Liver (tissue), 9 donors: ENCODE measurements around the gene AMZ1. TPM values are rescaled to one million over a fixed set of nuclear protein-coding genes. Genes with fewer than 3 reads are reported as not detected.

Source experiments
- DNase-seq: peaks from one replicate; pipeline ENCODE4 v3.0.0-alpha.2; 2017; ENCODE audit warnings: low spot score
- H3K27ac ChIP-seq, 2 donors: one replicate each; pipeline ENCODE4 v1.7.0; 2013; ENCODE audit warnings: inconsistent platforms in 2 of 2, low read length in 2 of 2, control low read depth in 1 of 2, low read depth in 1 of 2, mild to moderate bottlenecking in 1 of 2
- H3K27me3 ChIP-seq, 4 donors: one replicate each; pipeline versions ENCODE4 v1.6.1 to v1.7.0; 2013; ENCODE audit warnings: low read length in 3 of 4, inconsistent platforms in 1 of 4, mild to moderate bottlenecking in 1 of 4, moderate library complexity in 1 of 4; ENCODE audit not compliant: control insufficient read depth in 4 of 4, insufficient read depth in 4 of 4
- H3K36me3 ChIP-seq, 4 donors: one replicate each; pipeline versions ENCODE4 v1.6.1 to v1.7.0; 2013; ENCODE audit warnings: low read length in 3 of 4, mild to moderate bottlenecking in 3 of 4, low read depth in 1 of 4, moderate library complexity in 1 of 4; ENCODE audit not compliant: control insufficient read depth in 4 of 4, insufficient read depth in 3 of 4
- H3K4me1 ChIP-seq, 4 donors: one replicate each; pipeline versions ENCODE4 v1.6.1 to v1.7.0; 2013; ENCODE audit warnings: low read length in 3 of 4, mild to moderate bottlenecking in 3 of 4, moderate library complexity in 1 of 4; ENCODE audit not compliant: control insufficient read depth in 4 of 4, insufficient read depth in 4 of 4
- H3K4me3 ChIP-seq, 3 donors: one replicate each; pipeline versions ENCODE4 v1.6.1 to v1.7.0; 2013; ENCODE audit warnings: low read length in 3 of 3, control low read depth in 1 of 3, low read depth in 1 of 3, mild to moderate bottlenecking in 1 of 3
- H3K9ac ChIP-seq, 2 donors: one replicate each; pipeline ENCODE4 v1.7.0; 2013; ENCODE audit warnings: low read length in 2 of 2, mild to moderate bottlenecking in 2 of 2, moderate library complexity in 2 of 2, control low read depth in 1 of 2, low read depth in 1 of 2
- H3K9me3 ChIP-seq, 4 donors: one replicate each; pipeline versions ENCODE4 v1.6.1 to v1.7.0; 2013; ENCODE audit warnings: low read length in 3 of 4; ENCODE audit not compliant: control insufficient read depth in 4 of 4
- EGR1 ChIP-seq, 2 donors: IDR thresholded peaks; 2 replicates each; pipeline ENCODE4 v1.6.1; 2016 to 2018; ENCODE audit warnings: antibody characterized with exemption in 2 of 2, low read depth in 2 of 2
- FOXA2 ChIP-seq: IDR thresholded peaks from 2 replicates; pipeline ENCODE4 v1.6.1; 2016; ENCODE audit warnings: antibody characterized with exemption
- GABPA ChIP-seq, 2 donors: IDR thresholded peaks in 1 of 2; conservative IDR thresholded peaks in 1 of 2; 2 replicates each; pipeline ENCODE4 v1.6.1; 2016; ENCODE audit warnings: antibody characterized with exemption in 2 of 2, mild to moderate bottlenecking in 1 of 2, moderate library complexity in 1 of 2
- HNF4G ChIP-seq: IDR thresholded peaks from 2 replicates; pipeline ENCODE4 v1.6.1; 2016; ENCODE audit warnings: antibody characterized with exemption
- JUND ChIP-seq, 2 donors: IDR thresholded peaks; 2 replicates each; pipeline ENCODE4 v1.6.1; 2016; ENCODE audit warnings: antibody characterized with exemption in 2 of 2
- RAD21 ChIP-seq, 2 donors: IDR thresholded peaks; 2 replicates each; pipeline ENCODE4 v1.6.1; 2016; ENCODE audit warnings: antibody characterized with exemption in 2 of 2, mild to moderate bottlenecking in 2 of 2
- RXRA ChIP-seq, 2 donors: IDR thresholded peaks; 2 replicates each; pipeline ENCODE4 v1.6.1; 2017 to 2018; ENCODE audit warnings: antibody characterized with exemption in 2 of 2, mild to moderate bottlenecking in 1 of 2
- TAF1 ChIP-seq: conservative IDR thresholded peaks from 2 replicates; pipeline ENCODE4 v1.6.1; 2016; ENCODE audit warnings: antibody characterized with exemption, mild to moderate bottlenecking
- YY1 ChIP-seq: IDR thresholded peaks from 2 replicates; pipeline ENCODE4 v1.6.1; 2016; ENCODE audit warnings: antibody characterized with exemption, mild to moderate bottlenecking
- WGBS: extraction: QIAGEN DNeasy Blood & Tissue Kit; methylation state at CpG from one replicate; pipeline ENCODE4 v1.1.7; 2013; 5-methylcytosine and 5-hydroxymethylcytosine counted together
- polyA plus RNA-seq, 2 donors: library from polyadenylated mRNA; stranded (reverse) in 1 of 2; unstranded in 1 of 2; fragments of 200-250 nt in 1 of 2; fragments of >200 nt in 1 of 2; fragmentation: Nextera tagmentation in 1 of 2; extraction: Ambion mirVana in 1 of 2; gene quantifications; one replicate each; pipeline versions ENCODE4 v1.2.1 to v1.2.3, GENCODE V29; 2013 to 2015
- total RNA-seq, 2 donors: library from RNA; depleted of rRNA; stranded (reverse); fragments of >200 nt; gene quantifications; one replicate each; pipeline ENCODE4 v1.2.3, GENCODE V29; 2014
- TF ChIP-seq, protein P1 (sequence below): IDR thresholded peaks from 2 replicates; pipeline ENCODE4 v1.6.1; 2016; ENCODE audit warnings: antibody characterized with exemption, mild to moderate bottlenecking
- TF ChIP-seq, protein P2 (sequence below): fragments of 150-350 bp; IDR thresholded peaks from 2 replicates; pipeline ENCODE4 v1.5.1; 2017; ENCODE audit warnings: improper control_type of control experiment, low read depth, low read length; ENCODE audit not compliant: missing input control
- TF ChIP-seq, protein P3 (sequence below): IDR thresholded peaks from 2 replicates; pipeline ENCODE4 v1.6.1; 2016; ENCODE audit warnings: antibody characterized with exemption
- donor health status: healthy.
- donor health status: healthy.
- donor health status: healthy.
- donor health status: healthy.
- donor health status: healthy.

AMZ1 gene
- total and polyA plus RNA-seq, 4 donors, result 0.10 to 1.3 (median 1.1) TPM; not detected in 1

DNA sequence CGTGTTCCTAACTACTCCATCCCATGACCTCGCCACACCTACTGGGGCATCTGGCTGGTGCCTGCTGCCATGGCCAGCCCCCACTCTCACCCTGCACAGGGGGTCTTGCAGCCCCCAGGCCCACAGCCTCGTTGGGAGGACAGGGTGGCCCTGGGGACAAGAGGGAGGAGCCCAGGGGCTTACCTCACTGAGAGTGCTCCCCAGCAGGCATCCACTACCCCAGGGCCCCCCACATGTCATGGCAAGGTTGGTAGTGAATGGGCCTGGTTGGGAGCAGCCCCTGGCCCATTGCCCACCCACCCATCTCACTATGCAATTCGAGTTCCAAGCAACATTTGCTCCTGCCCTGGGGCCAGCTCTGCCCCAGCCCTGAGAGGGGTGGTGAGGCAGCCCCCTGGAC lies 24.0 kb upstream of the AMZ1 start:
- no peak for DNase-seq
- no peaks in the 10 kb centered on the region for H3K9me3 ChIP-seq
- peaks cover 15 to 55% (median 43%) of the 10 kb centered on the region in 4 donors for H3K4me1 ChIP-seq
- no peak overlapping the region for H3K4me3 ChIP-seq
- peak overlapping the region in 1 of 2 donors; percentile 65 for H3K9ac ChIP-seq
- H3K27me3 ChIP-seq, result no peaks in the 10 kb centered on the region
- H3K27ac ChIP-seq, result peak overlapping the region; percentile 96
- H3K36me3 ChIP-seq, result peaks cover 0 to 4% (median 0%) of the 10 kb centered on the region in 4 donors
- TF ChIP-seq, protein P1, sequence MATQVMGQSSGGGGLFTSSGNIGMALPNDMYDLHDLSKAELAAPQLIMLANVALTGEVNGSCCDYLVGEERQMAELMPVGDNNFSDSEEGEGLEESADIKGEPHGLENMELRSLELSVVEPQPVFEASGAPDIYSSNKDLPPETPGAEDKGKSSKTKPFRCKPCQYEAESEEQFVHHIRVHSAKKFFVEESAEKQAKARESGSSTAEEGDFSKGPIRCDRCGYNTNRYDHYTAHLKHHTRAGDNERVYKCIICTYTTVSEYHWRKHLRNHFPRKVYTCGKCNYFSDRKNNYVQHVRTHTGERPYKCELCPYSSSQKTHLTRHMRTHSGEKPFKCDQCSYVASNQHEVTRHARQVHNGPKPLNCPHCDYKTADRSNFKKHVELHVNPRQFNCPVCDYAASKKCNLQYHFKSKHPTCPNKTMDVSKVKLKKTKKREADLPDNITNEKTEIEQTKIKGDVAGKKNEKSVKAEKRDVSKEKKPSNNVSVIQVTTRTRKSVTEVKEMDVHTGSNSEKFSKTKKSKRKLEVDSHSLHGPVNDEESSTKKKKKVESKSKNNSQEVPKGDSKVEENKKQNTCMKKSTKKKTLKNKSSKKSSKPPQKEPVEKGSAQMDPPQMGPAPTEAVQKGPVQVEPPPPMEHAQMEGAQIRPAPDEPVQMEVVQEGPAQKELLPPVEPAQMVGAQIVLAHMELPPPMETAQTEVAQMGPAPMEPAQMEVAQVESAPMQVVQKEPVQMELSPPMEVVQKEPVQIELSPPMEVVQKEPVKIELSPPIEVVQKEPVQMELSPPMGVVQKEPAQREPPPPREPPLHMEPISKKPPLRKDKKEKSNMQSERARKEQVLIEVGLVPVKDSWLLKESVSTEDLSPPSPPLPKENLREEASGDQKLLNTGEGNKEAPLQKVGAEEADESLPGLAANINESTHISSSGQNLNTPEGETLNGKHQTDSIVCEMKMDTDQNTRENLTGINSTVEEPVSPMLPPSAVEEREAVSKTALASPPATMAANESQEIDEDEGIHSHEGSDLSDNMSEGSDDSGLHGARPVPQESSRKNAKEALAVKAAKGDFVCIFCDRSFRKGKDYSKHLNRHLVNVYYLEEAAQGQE, result no peak
- TF ChIP-seq TAF1 (no peak), GABPA (IDR thresholded peaks at IDR 0.05 in 1 of 2, conservative IDR thresholded peaks at IDR 0.05 in 1 of 2) (no peak), RAD21 (IDR thresholded peaks at IDR 0.05) (no peak), FOXA2 (no peak), YY1 (no peak), JUND (IDR thresholded peaks at IDR 0.05) (no peak), RXRA (IDR thresholded peaks at IDR 0.05) (no peak)
- WGBS, result 48% methylated on average over 4 of the region's 4 CpGs

DNA sequence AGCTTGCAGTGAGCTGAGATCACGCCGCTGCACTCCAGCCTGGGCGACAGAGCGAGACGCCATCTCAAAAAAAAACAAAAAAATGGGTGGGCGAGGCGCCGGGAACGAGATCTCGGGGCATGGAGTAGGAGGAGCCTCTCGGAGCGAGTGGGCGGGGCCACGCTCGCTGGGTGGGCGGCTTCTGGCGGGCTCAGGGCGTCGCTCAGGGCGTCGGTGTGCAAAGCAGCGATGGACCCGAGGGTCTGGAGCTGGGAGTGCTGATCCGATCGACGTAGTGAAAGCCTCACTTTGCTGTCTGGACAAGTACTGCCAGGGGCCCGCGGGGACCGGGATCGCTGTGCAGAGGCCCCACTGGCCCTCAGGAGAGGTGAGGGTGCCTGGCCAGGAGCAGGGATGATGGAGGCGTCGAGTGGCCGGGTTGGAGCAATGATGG lies 22.6 kb upstream of the AMZ1 start:
- Histone ChIP-seq H3K27ac (no peak overlapping the region), H3K9ac (no peak overlapping the region), H3K4me3 (no peak overlapping the region), H3K36me3 (peaks cover 0 to 4% (median 0%) of the 10 kb centered on the region in 4 donors), H3K4me1 (peaks cover 15 to 55% (median 43%) of the 10 kb centered on the region in 4 donors), H3K27me3 (no peaks in the 10 kb centered on the region), H3K9me3 (no peaks in the 10 kb centered on the region)
- DNase-seq, result no peak
- TF ChIP-seq, protein P2, sequence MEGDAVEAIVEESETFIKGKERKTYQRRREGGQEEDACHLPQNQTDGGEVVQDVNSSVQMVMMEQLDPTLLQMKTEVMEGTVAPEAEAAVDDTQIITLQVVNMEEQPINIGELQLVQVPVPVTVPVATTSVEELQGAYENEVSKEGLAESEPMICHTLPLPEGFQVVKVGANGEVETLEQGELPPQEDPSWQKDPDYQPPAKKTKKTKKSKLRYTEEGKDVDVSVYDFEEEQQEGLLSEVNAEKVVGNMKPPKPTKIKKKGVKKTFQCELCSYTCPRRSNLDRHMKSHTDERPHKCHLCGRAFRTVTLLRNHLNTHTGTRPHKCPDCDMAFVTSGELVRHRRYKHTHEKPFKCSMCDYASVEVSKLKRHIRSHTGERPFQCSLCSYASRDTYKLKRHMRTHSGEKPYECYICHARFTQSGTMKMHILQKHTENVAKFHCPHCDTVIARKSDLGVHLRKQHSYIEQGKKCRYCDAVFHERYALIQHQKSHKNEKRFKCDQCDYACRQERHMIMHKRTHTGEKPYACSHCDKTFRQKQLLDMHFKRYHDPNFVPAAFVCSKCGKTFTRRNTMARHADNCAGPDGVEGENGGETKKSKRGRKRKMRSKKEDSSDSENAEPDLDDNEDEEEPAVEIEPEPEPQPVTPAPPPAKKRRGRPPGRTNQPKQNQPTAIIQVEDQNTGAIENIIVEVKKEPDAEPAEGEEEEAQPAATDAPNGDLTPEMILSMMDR, result no peak
- TF ChIP-seq HNF4G (no peak), RAD21 (IDR thresholded peaks at IDR 0.05) (no peak), RXRA (IDR thresholded peaks at IDR 0.05) (no peak), GABPA (IDR thresholded peaks at IDR 0.05 in 1 of 2, conservative IDR thresholded peaks at IDR 0.05 in 1 of 2) (no peak), EGR1 (IDR thresholded peaks at IDR 0.05; ENCODE audit: low read depth in 2 of 2) (no peak)
- TF ChIP-seq, protein P3, sequence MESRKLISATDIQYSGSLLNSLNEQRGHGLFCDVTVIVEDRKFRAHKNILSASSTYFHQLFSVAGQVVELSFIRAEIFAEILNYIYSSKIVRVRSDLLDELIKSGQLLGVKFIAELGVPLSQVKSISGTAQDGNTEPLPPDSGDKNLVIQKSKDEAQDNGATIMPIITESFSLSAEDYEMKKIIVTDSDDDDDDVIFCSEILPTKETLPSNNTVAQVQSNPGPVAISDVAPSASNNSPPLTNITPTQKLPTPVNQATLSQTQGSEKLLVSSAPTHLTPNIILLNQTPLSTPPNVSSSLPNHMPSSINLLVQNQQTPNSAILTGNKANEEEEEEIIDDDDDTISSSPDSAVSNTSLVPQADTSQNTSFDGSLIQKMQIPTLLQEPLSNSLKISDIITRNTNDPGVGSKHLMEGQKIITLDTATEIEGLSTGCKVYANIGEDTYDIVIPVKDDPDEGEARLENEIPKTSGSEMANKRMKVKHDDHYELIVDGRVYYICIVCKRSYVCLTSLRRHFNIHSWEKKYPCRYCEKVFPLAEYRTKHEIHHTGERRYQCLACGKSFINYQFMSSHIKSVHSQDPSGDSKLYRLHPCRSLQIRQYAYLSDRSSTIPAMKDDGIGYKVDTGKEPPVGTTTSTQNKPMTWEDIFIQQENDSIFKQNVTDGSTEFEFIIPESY, result no peak
- WGBS, result 67% methylated on average over 33 of the region's 33 CpGs
